Keratinocyte (primary cell): ENCODE measurements around the gene GNG13.

Experiments
- CTCF ChIP-seq, 3 experiments: IDR thresholded peaks in 1 of 3; conservative IDR thresholded peaks in 1 of 3; optimal IDR thresholded peaks in 1 of 3; 2 replicates in 2 of 3; 3 replicates in 1 of 3; pipeline versions ENCODE3 to v1.5.1; 2011; ENCODE audit warnings: low read length in 3 of 3, mild to moderate bottlenecking in 3 of 3, moderate library complexity in 2 of 3, control low read depth in 1 of 3, inconsistent platforms in 1 of 3; ENCODE audit not compliant: insufficient read depth in 2 of 3; ENCODE audit errors: extremely low read depth in 1 of 3
- EZH2 ChIP-seq: IDR thresholded peaks from one replicate; pipeline ENCODE4 v1.6.1; 2012; ENCODE audit warnings: inconsistent platforms, mild to moderate bottlenecking, low read length, moderate library complexity

DNA sequence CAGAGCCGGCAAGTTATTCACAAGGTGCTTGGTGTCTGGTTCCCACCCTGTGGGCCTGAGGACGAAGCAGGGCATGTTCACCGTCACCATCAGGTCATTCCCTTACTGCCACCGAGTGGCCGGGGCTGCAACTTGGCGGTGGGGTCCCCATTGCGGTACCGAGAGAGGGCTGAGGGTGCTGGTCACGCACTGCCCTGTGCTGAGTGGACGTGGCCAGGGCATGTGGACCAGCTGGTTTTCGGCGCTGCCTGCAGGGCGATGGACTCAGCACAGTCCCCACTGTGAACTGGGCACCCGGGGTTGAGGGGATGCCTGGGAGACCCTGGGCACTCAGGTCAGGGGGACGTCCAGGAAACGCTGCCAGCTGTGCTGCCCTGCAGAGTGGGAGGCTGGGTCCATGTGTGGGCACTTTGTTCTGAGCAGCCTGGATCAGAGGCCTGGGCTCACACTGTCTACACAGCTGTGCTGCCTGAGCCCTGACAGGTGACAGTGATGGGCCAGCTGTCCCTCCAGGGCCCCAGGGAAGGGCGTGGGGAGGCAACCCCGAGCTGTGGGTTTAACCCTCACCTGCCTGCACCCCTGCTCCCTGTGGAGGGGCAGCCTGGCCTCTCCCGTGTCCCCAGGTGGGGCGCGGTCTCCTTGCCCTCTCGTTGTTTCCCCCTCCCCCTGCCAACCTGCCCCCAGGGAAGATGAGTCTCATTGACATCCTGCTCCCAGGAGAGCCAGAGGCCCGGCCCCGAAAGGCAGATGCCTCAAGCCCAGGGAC lies 39.3 kb upstream of the GNG13 start:
- no peak for TF ChIP-seq CTCF (optimal IDR thresholded peaks at IDR 0.05 in 1 of 3, IDR thresholded peaks at IDR 0.05 in 1 of 3, conservative IDR thresholded peaks at IDR 0.05 in 1 of 3; ENCODE audit: extremely low read depth in 1 of 3, insufficient read depth in 2 of 3, low read length in 3 of 3)
- no peak for TF ChIP-seq EZH2
